BE2C (cell line): ENCODE data around the gene RABL3.
"Not testable (repeated sequence)": the region's sequence is repeated elsewhere in the genome, so short reads cannot be mapped to it uniquely, and the experiment has no call there.

Source experiments
- DNase-seq: peaks from one replicate; pipeline ENCODE4 v3.0.0-alpha.2; 2020
- H3K27me3 ChIP-seq: fragments of 250-450 bp; sonication (Bioruptor Pico); 2 replicates; pipeline ENCODE4 v1.5.1; 2020; ENCODE audit warnings: mild to moderate bottlenecking
- H3K36me3 ChIP-seq: fragments of 250-450 bp; sonication (Bioruptor Pico); 2 replicates; pipeline ENCODE4 v1.5.1; 2020; ENCODE audit warnings: mild to moderate bottlenecking
- H3K4me1 ChIP-seq: fragments of 250-450 bp; sonication (Bioruptor Pico); 2 replicates; pipeline ENCODE4 v1.5.1; 2020
- H3K4me3 ChIP-seq: 2 replicates; pipeline ENCODE4 v1.5.1; 2011; ENCODE audit warnings: low read depth, low read length
- H3K9me3 ChIP-seq: fragments of 250-450 bp; sonication (Bioruptor Pico); 2 replicates; pipeline ENCODE4 v1.5.1; 2020
- TF ChIP-seq, protein P1 (sequence below): IDR thresholded peaks from 2 replicates; pipeline ENCODE4 v1.5.1; 2012; ENCODE audit warnings: mild to moderate bottlenecking, low read depth, low read length

The RABL3 gene

DNA sequence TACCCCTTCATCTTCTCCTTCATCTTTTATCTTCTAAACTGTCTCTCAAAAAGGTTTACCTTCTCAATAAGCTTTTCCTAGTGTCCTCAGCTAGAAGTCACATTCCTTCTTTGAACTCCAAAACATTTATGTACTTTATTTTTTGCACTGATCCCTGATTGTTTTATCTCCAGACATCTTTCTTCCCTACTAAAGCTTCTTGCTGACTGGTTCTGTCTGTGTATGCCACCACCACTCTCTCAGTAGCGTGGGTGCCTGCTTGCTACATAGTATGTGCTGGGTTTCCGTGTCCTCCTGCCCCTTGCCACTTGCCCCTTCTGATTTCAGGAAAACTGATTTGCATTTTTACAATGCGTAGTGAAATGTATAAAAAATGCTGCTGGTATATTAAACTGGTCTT lies 24.3 kb upstream of the RABL3 start:
- no peaks in the 10 kb centered on the region for H3K27me3 ChIP-seq
- no peak for DNase-seq
- H3K4me3 ChIP-seq = no peak overlapping the region
- no peaks in the 10 kb centered on the region for H3K36me3 ChIP-seq
- TF ChIP-seq, protein P1, sequence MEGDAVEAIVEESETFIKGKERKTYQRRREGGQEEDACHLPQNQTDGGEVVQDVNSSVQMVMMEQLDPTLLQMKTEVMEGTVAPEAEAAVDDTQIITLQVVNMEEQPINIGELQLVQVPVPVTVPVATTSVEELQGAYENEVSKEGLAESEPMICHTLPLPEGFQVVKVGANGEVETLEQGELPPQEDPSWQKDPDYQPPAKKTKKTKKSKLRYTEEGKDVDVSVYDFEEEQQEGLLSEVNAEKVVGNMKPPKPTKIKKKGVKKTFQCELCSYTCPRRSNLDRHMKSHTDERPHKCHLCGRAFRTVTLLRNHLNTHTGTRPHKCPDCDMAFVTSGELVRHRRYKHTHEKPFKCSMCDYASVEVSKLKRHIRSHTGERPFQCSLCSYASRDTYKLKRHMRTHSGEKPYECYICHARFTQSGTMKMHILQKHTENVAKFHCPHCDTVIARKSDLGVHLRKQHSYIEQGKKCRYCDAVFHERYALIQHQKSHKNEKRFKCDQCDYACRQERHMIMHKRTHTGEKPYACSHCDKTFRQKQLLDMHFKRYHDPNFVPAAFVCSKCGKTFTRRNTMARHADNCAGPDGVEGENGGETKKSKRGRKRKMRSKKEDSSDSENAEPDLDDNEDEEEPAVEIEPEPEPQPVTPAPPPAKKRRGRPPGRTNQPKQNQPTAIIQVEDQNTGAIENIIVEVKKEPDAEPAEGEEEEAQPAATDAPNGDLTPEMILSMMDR = no peak
- H3K9me3 ChIP-seq = no peaks in the 10 kb centered on the region
- no peaks in the 10 kb centered on the region; the same call in 1 of the 2 replicates for H3K4me1 ChIP-seq

DNA sequence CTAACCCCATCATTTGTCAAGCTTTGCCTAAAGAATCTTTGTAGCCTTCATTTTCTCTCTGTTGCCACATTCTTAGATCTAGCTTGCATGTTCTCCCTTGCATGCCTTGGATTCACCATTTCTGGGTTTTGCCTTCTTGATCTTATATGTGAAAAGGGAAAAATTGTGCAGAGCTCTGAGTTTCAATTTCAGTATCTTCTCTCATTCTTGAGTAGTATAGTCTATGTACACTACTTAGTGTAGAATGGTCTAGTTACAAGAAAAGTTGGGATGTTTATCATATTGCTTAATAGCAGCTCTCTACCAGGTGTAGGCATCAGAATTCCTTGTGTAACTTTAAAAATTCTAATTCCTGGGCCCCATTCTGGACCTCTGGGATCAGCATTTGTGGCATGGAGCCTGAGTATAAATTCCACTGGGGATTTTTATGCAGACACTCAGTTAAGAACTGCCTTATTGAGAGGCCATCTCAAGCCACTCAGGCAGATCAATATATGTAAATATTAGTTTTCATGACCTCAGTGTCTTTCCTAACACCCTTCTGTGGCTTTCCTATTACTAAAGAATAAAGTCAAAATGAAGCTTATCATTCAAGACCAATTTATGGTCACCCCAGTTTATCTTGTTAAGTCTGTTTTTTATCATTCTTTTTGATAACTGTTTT lies 23.6 kb upstream of the RABL3 start:
- Histone ChIP-seq H3K36me3 (no peaks in the 10 kb centered on the region), H3K27me3 (no peaks in the 10 kb centered on the region), H3K4me3 (no peak overlapping the region), H3K4me1 (no peaks in the 10 kb centered on the region; the same call in 1 of the 2 replicates), H3K9me3 (no peaks in the 10 kb centered on the region)
- DNase-seq = no peak
- TF ChIP-seq, protein P1 = no peak

DNA sequence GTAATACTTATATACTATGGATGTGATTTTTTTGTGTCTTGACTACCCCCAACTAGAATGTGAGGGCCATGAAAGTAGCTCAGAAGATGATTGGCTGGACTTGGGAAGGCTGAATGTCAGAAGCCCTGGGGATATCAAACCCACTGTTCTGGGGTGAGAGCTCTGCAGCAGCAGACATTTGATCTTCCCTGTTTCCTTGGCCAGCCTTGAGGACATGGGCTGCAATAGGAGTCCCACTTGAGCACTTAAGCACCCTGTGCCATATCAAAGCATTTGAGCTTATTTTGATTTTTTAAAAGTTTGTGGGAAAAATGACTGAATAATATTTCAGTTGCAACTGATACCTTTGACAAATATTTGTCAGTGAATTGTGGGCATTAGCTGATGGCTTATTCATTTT lies 21.9 kb upstream of the RABL3 start:
- DNase-seq = no peak
- TF ChIP-seq, protein P1 = no peak

DNA sequence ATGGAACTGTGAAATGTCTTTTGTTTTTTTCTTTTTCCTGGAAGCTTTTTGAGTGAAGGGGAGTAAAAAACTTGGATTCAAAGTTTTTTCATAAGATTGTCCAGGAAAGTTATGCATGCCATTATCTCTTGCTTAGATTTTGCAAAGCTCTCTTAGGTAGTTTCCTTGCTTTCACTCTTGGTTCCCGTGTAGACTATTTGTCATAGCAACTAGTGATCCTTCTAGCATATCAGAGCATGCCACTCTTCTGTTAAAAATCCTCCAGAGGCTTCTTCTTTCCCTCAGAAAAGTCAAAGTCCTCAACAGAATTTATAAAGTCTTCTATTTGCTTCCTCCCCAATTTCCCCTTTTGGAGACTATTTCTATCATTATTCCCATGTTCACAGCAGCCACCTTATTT lies 21.3 kb upstream of the RABL3 start:
- TF ChIP-seq, protein P1 = no peak
- H3K36me3 ChIP-seq = no peaks in the 10 kb centered on the region
- H3K27me3 ChIP-seq = no peaks in the 10 kb centered on the region
- H3K4me1 ChIP-seq = no peaks in the 10 kb centered on the region; the same call in 1 of the 2 replicates
- DNase-seq = no peak
- no peak overlapping the region for H3K4me3 ChIP-seq
- no peaks in the 10 kb centered on the region for H3K9me3 ChIP-seq

More for the DNA sequence above, 21.9 kb upstream of the RABL3 start:
- Histone ChIP-seq H3K36me3 (no peaks in the 10 kb centered on the region), H3K4me1 (no peaks in the 10 kb centered on the region; the same call in 1 of the 2 replicates), H3K4me3 (no peak overlapping the region), H3K9me3 (no peaks in the 10 kb centered on the region), H3K27me3 (no peaks in the 10 kb centered on the region)

DNA sequence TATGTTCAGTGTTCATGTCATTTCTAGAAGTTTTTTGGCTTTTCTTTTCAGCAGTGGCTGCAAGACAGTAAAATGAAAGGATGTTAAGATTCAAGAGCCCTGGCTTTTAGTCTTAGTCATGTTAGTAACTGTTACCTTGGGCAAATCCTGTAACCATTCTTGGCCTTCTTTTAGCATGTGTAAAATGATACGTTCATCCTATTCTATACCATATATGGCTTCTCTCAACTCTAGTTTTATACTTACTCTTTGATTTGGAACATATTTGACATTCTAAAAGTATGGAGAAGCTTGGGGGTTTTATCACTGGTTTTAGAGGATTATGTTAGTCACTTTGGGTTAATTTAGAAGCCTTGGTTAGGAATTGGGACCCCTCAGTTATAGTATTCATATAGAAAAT lies 20.3 kb upstream of the RABL3 start:
- Histone ChIP-seq H3K27me3 (no peaks in the 10 kb centered on the region), H3K36me3 (no peaks in the 10 kb centered on the region), H3K9me3 (no peaks in the 10 kb centered on the region), H3K4me1 (no peaks in the 10 kb centered on the region; the same call in 1 of the 2 replicates), H3K4me3 (no peak overlapping the region)
- TF ChIP-seq, protein P1 = no peak
- DNase-seq = no peak

DNA sequence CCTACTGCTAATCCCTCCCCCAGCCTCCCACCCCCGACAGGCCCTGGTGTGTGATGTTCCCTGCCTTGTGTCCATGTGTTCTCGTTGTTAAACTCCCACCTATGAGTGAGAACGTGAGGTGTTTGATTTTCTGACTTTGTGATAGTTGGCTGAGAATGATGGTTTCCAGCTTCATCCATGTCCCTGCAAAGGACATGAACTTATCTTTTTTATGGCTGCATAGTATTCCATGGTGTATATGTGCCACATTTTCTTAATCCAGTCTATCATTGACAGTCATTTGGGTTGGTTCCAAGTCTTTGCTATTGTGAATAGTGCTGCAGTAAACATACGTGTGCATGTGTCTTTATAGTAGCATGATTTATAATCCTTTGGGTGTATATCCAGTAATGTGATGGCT lies 16.2 kb upstream of the RABL3 start:
- not testable (repeated sequence) for H3K4me3 ChIP-seq, H3K27me3 ChIP-seq, H3K9me3 ChIP-seq, H3K4me1 ChIP-seq, DNase-seq, H3K36me3 ChIP-seq

DNA sequence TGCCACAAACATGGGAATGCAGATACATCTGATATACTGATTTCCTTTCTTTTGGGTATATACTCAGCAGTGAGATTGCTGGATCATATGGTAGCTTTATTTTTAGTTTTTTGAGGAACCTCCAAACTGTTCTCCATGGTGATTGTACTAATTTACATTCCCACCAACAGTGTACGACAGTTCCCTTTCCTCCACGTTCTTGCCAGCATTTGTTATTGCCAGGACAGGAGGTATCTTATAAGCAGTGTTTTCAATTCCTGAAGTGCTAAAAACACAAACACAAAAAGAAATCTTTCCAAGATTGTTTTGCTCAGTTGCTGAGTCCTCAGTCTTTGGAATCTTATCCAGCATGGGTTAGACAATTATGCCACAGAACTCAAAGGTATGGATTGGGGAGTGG lies 13.7 kb upstream of the RABL3 start:
- Histone ChIP-seq H3K27me3 (no peaks in the 10 kb centered on the region), H3K4me1 (no peaks in the 10 kb centered on the region), H3K36me3 (peaks cover 9% of the 10 kb centered on the region), H3K9me3 (0 out of 2 replicates have a peak, but pooled peaks cover 3% of the 10 kb centered on the region), H3K4me3 (no peak overlapping the region)
- no peak for DNase-seq
- TF ChIP-seq, protein P1 = no peak
